HFF-Myc (cell line): ENCODE measurements around the gene ZSWIM6.

ENCODE experiments used
- DNase-seq: peaks from one replicate; pipeline ENCODE4 v3.0.0-alpha.2; 2011; ENCODE audit warnings: low read depth; ENCODE audit errors: extremely low read depth
- H3K4me3 ChIP-seq: replicated peaks from 2 replicates; pipeline ENCODE4 v1.5.1; 2011; ENCODE audit warnings: low read depth, mild to moderate bottlenecking, control low read depth, low read length
- CTCF ChIP-seq: IDR thresholded peaks from 2 replicates; pipeline ENCODE4 v1.5.1; 2012; ENCODE audit warnings: mild to moderate bottlenecking, low read depth, low read length, control low read depth; ENCODE audit errors: missing control alignments

ZSWIM6 gene

GRCh38 chr5:61479850-61480614 lies 148.0 kb downstream of the ZSWIM6 start:
- H3K4me3 ChIP-seq: no peak overlapping the region
- DNase-seq: no peak
- no peak for TF ChIP-seq CTCF

DNA sequence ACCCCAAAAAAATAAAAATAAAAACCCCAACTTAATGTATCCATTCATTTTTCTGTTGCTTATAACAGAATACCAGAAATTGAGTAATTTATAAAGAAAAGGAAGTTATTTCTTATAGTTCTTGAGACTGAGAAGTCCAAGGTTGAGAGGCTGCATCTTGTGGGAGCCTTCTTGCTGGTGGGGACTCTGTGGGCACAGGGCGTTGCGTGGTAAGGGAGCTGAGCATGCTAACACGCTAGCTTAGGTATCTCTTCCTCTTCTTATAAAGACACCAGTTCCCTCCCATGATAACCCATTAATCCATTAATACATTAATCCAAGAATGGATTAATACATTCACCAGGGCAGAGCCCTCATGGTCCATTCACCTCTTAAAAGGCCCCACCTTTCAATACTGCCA lies 150.9 kb downstream of the ZSWIM6 start:
- no peak for DNase-seq
- no peak for TF ChIP-seq CTCF
- H3K4me3 ChIP-seq: no peak overlapping the region

DNA sequence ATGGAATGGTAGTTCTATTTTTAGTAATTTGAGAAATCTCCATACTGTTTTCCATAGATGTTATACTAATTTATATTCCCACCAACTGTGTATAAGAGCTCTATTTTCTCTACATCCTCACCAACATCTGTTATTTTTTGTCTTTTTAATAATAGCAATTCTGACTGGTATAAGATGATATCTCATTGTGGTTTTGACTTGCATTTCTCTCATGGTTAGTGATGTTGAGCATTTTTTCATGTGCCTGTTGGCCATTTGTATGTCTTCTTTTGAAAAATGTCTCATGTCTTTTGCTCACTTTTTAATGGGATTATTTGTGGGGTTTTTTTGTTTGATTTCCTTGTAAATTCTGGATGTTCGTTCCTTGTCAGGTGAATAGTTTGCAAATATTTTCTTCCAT lies 154.4 kb downstream of the ZSWIM6 start:
- TF ChIP-seq CTCF: no peak
- no peak overlapping the region for H3K4me3 ChIP-seq
- no peak for DNase-seq

DNA sequence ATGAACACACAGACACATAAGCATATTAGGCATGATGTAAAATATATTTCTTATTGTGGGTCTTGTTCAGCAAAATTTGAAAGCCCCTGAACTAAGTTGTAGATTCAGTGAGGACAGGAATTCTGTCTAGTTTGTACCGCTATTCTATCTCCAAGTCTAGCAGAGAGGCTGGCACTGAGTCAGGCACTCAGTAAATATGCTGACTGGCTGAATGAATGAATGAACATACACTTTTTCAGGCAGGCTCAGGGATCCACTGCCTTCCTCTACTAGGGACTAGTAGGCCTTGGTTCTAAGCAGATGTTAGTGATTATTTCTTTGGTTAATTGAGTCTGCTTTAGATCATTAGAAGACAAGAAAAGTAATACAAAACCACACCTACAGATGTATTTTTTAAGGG lies 157.5 kb downstream of the ZSWIM6 start:
- no peak for TF ChIP-seq CTCF
- no peak overlapping the region for H3K4me3 ChIP-seq
- no peak for DNase-seq

DNA sequence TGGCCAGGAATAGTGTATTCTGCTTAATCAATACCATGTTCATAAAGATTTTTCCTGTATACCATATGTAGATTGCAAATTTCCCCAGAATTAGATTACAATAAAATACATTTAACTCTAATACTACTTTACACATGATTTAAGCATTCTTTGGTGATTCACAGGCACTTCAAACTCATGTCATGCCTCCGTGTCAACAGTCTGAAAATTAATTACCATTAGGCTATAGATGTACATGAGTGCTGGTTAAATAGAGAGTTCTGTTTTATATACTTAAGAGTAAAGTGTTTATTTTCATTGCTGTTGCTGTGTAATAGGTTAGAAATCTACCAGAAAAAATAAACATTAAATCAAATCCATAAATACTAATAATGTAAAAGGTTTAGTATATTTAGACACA lies 159.8 kb downstream of the ZSWIM6 start:
- TF ChIP-seq CTCF: no peak
- no peak for DNase-seq
- no peak overlapping the region for H3K4me3 ChIP-seq

DNA sequence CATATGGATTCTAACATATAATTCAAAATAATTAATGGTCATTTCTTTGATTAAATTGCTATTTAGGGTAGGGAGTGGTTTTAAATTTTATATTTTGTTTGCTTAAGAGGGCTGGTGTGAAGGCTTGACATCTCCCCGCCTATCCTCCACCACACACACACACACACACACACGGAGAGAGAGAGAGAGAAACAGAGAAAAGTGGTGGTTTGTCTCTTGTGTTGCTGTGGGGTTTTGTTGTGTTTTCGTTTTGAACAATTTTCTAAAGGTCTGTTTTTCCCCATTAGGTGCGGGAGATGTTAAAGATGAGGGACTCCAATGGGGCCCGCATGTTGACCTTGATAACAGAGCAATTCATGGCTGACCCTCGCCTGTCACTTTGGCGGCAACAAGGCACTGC lies 161.9 kb downstream of the ZSWIM6 start:
- TF ChIP-seq CTCF: no peak

GRCh38 chr5:61496446-61496845 lies 164.4 kb downstream of the ZSWIM6 start:
- DNase-seq: no peak
- no peak for TF ChIP-seq CTCF
- H3K4me3 ChIP-seq: no peak overlapping the region

More for the DNA sequence above, 161.9 kb downstream of the ZSWIM6 start:
- no peak for DNase-seq
- H3K4me3 ChIP-seq: no peak overlapping the region
